SK-N-SH treated with all-trans-retinoic acid at 6 μM for 48 hours (cell line): Measurements from ENCODE around the gene ITM2C.

Experiments used
- ATAC-seq: fragments of 200-7000 bp; cut with Tn5 transposase; 3 replicates; pipeline ENCODE4 v1.9.1; 2020; ENCODE audit warnings: mild to moderate bottlenecking, moderate library complexity
- ARNTL ChIP-seq: fragments of 450-650 bp; formaldehyde crosslinking; IDR thresholded peaks from 2 replicates; pipeline ENCODE4 v1.5.0; 2020; ENCODE audit warnings: low read depth, mild to moderate bottlenecking, moderate library complexity, borderline replicate concordance
- BACH2 ChIP-seq: fragments of 250-450 bp; sonication (Bioruptor Pico); IDR thresholded peaks from 2 replicates; pipeline ENCODE4 v1.9.0; 2021; ENCODE audit warnings: mild to moderate bottlenecking, borderline replicate concordance
- CREB5 ChIP-seq: fragments of 250-450 bp; sonication (Bioruptor Pico); IDR thresholded peaks from 2 replicates; pipeline ENCODE4 v1.5.1; 2020; ENCODE audit warnings: low read depth, mild to moderate bottlenecking, moderate library complexity
- CSDC2 ChIP-seq: fragments of 250-450 bp; sonication (Bioruptor Pico); IDR thresholded peaks from 2 replicates; pipeline ENCODE4 v1.5.0; 2020; ENCODE audit warnings: mild to moderate bottlenecking, moderate library complexity
- CSRNP3 ChIP-seq: fragments of 250-450 bp; sonication (Bioruptor Pico); IDR thresholded peaks from 2 replicates; pipeline ENCODE4 v1.5.1; 2021; ENCODE audit warnings: mild to moderate bottlenecking, moderate library complexity
- ESRRG ChIP-seq: fragments of 250-450 bp; sonication (Bioruptor Pico); IDR thresholded peaks from 2 replicates; pipeline ENCODE4 v1.6.1; 2021; ENCODE audit warnings: mild to moderate bottlenecking
- ISL1 ChIP-seq: fragments of 250-450 bp; sonication (Bioruptor Pico); IDR thresholded peaks from 2 replicates; pipeline ENCODE4 v2.1.2; 2022; ENCODE audit warnings: mild to moderate bottlenecking, moderate library complexity
- OSR1 ChIP-seq: fragments of 250-450 bp; sonication (Bioruptor Pico); IDR thresholded peaks from 2 replicates; pipeline ENCODE4 v1.8.0; 2022; ENCODE audit warnings: moderate library complexity, mild to moderate bottlenecking, inconsistent platforms
- PATZ1 ChIP-seq: fragments of 250-450 bp; sonication (Bioruptor Pico); IDR thresholded peaks from 2 replicates; pipeline ENCODE4 v1.8.0; 2020; ENCODE audit warnings: mild to moderate bottlenecking, moderate library complexity, borderline replicate concordance
- POU6F1 ChIP-seq: fragments of 250-450 bp; sonication (Bioruptor Pico); IDR thresholded peaks from 2 replicates; pipeline ENCODE4 v1.8.0; 2021; ENCODE audit warnings: low read depth, mild to moderate bottlenecking, moderate library complexity, borderline replicate concordance
- PPARA ChIP-seq: fragments of 250-450 bp; sonication (Bioruptor Pico); IDR thresholded peaks from 2 replicates; pipeline ENCODE4 v1.5.0; 2020; ENCODE audit warnings: mild to moderate bottlenecking, borderline replicate concordance
- TOX ChIP-seq: fragments of 250-450 bp; sonication (Bioruptor Pico); IDR thresholded peaks from 2 replicates; pipeline ENCODE4 v1.8.0; 2021; ENCODE audit warnings: mild to moderate bottlenecking, moderate library complexity, borderline replicate concordance
- TSHZ2 ChIP-seq: fragments of 250-450 bp; sonication (Bioruptor Pico); IDR thresholded peaks from 2 replicates; pipeline ENCODE4 v1.5.0; 2020; ENCODE audit warnings: mild to moderate bottlenecking, moderate library complexity
- ZC3H10 ChIP-seq: fragments of 250-450 bp; sonication (Bioruptor Pico); IDR thresholded peaks from 2 replicates; pipeline ENCODE4 v1.5.1; 2021; ENCODE audit warnings: mild to moderate bottlenecking, moderate library complexity
- ZFP3 ChIP-seq: fragments of 250-450 bp; sonication (Bioruptor Pico); IDR thresholded peaks from 2 replicates; pipeline ENCODE4 v1.5.0; 2020; ENCODE audit warnings: mild to moderate bottlenecking, moderate library complexity
- ZNF565 ChIP-seq: fragments of 450-650 bp; formaldehyde crosslinking; conservative IDR thresholded peaks from 2 replicates; pipeline ENCODE4 v1.5.0; 2020; ENCODE audit warnings: low read depth, mild to moderate bottlenecking, moderate library complexity
- ZNF8 ChIP-seq: fragments of 450-650 bp; formaldehyde crosslinking; IDR thresholded peaks from 2 replicates; pipeline ENCODE4 v1.5.0; 2020; ENCODE audit warnings: mild to moderate bottlenecking, moderate library complexity

The ITM2C gene

GRCh38 chr2:230842473-230842872 is 22.3 kb upstream of the ITM2C start:
- ATAC-seq, result no peak
- no peak for TF ChIP-seq OSR1 (CRISPR knock-in tag)
- no peak for TF ChIP-seq ZC3H10
- no peak for TF ChIP-seq ARNTL (CRISPR knock-in tag)
- TF ChIP-seq CSRNP3, result no peak
- TF ChIP-seq ZNF565 (CRISPR knock-in tag), result no peak
- TF ChIP-seq ZFP3 (CRISPR knock-in tag), result no peak
- no peak for TF ChIP-seq ESRRG (CRISPR knock-in tag)
- no peak for TF ChIP-seq BACH2 (CRISPR knock-in tag)
- TF ChIP-seq ISL1 (CRISPR knock-in tag), result no peak
- no peak for TF ChIP-seq CSDC2
- no peak for TF ChIP-seq TOX
- TF ChIP-seq ZNF8 (CRISPR knock-in tag), result no peak
- no peak for TF ChIP-seq POU6F1 (CRISPR knock-in tag)
- no peak for TF ChIP-seq CREB5 (CRISPR knock-in tag)
- TF ChIP-seq PATZ1 (CRISPR knock-in tag), result no peak
- TF ChIP-seq, all 23 proteins: peak for 0

GRCh38 chr2:230843132-230843531 is 21.6 kb upstream of the ITM2C start:
- no peak for ATAC-seq

More at GRCh38 chr2:230843132-230843531, 21.6 kb upstream of the ITM2C start:
- TF ChIP-seq CSDC2 (no peak), ZC3H10 (no peak), TOX (no peak), CREB5 (CRISPR knock-in tag) (no peak), OSR1 (CRISPR knock-in tag) (no peak), TSHZ2 (CRISPR knock-in tag) (no peak), ARNTL (CRISPR knock-in tag) (no peak), ISL1 (CRISPR knock-in tag) (no peak), ZNF565 (CRISPR knock-in tag) (no peak), PPARA (CRISPR knock-in tag) (no peak), BACH2 (CRISPR knock-in tag) (no peak), CSRNP3 (no peak)
